Gastroesophageal sphincter (tissue), 3 donors: ENCODE measurements around the gene PRR14L.

Source experiments
- CTCF ChIP-seq, 4 experiments: fragments of 200-600 bp in 2 of 4; fragments of 450-650 bp in 2 of 4; sonication (generic) in 1 of 4; IDR thresholded peaks; one replicate each; pipeline ENCODE4 v1.5.1; 2017 to 2019; ENCODE audit warnings: antibody characterized with exemption in 4 of 4, mild to moderate bottlenecking in 2 of 4, moderate library complexity in 2 of 4
- POLR2A ChIP-seq, 2 donors: fragments of 450-650 bp; IDR thresholded peaks; one replicate each; pipeline ENCODE4 v1.6.1; 2017; ENCODE audit warnings: antibody characterized with exemption in 2 of 2, mild to moderate bottlenecking in 2 of 2, moderate library complexity in 1 of 2

DNA sequence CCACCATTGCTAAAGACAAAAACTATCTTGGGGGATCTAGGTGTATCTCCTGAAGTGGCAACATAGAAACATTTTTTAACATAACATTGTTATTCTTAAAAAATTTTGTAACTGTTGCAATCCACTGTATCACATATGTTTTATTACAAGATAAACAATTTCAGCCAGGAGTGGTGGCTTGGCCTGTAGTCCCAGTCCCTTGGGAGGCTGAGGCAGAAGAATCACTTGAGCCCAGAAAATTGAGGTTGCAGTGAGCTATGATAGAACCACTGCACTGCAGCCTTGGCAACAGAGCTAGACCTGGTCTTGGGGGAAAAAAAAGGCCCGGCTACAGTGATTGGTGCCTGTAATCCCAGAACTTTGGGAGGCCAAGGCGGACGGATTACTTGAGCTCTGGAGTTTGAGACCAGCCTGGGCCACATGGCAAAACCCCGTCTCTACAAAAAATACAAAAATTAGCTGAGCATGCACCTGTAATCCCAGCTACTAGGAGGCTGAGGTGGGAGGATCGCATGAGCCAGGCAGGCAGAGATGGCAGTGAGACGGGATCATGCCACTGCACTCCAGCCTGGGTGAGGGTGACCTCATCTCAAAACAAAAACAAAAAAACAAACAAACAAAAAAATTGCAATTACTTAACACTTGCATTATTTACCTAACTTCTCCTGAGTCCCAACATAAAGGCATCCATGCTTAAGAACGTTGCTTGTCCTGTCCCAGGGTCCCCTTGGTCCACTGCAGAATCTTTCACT, 2.3 kb upstream of the PRR14L start:
- TF ChIP-seq POLR2A (IDR thresholded peaks at IDR 0.05) (no peak), CTCF (IDR thresholded peaks at IDR 0.05) (no peak)
